Kidney capillary endothelial cell (primary cell): Measurements from ENCODE around the gene DMD.
A peak's percentile ranks its signal among the peaks of the same experiment; 100 is the strongest.

Source experiments
- DNase-seq: peaks from one replicate; pipeline ENCODE4 v3.0.0-alpha.2; 2018; ENCODE audit warnings: low spot score

DMD gene

GRCh38 chrX:31706466-31706865 is 1504.9 kb downstream of the DMD start:
- no peak for DNase-seq

GRCh38 chrX:31705816-31706215 is 1505.5 kb downstream of the DMD start:
- DNase-seq, result no peak

- no peak for DNase-seq
Measured at GRCh38 chrX:31704938-31705337, 1506.4 kb downstream of the DMD start.

GRCh38 chrX:31702222-31702621 is 1509.1 kb downstream of the DMD start:
- no peak for DNase-seq

- DNase-seq, result no peak
Measured at GRCh38 chrX:31697294-31697916, 1513.9 kb downstream of the DMD start.

GRCh38 chrX:31679861-31680260 is 1531.5 kb downstream of the DMD start:
- DNase-seq, result no peak

GRCh38 chrX:31670245-31670644 is 1541.1 kb downstream of the DMD start:
- no peak for DNase-seq

GRCh38 chrX:31665454-31665853 is 1545.9 kb downstream of the DMD start:
- no peak for DNase-seq

GRCh38 chrX:31663172-31663571 is 1548.2 kb downstream of the DMD start:
- no peak for DNase-seq

- no peak for DNase-seq
Measured at GRCh38 chrX:31661280-31661810, 1550.0 kb downstream of the DMD start.

- peak; percentile 23 for DNase-seq
Measured at GRCh38 chrX:31658360-31658759, 1553.0 kb downstream of the DMD start.

- no peak for DNase-seq
Measured at GRCh38 chrX:31656013-31656412, 1555.3 kb downstream of the DMD start.

- no peak for DNase-seq
Measured at GRCh38 chrX:31653422-31653821, 1557.9 kb downstream of the DMD start.

GRCh38 chrX:31652650-31653049 is 1558.7 kb downstream of the DMD start:
- DNase-seq, result no peak

- DNase-seq, result no peak
Measured at GRCh38 chrX:31649201-31649600, 1562.1 kb downstream of the DMD start.

GRCh38 chrX:31633349-31633748 is 1578.0 kb downstream of the DMD start:
- DNase-seq, result no peak

- DNase-seq, result no peak
Measured at GRCh38 chrX:31629195-31629594, 1582.2 kb downstream of the DMD start.

GRCh38 chrX:31609130-31609529 is 1602.2 kb downstream of the DMD start:
- no peak for DNase-seq

- DNase-seq, result no peak
Measured at GRCh38 chrX:31608638-31609037, 1602.7 kb downstream of the DMD start.

GRCh38 chrX:31606771-31607170 is 1604.6 kb downstream of the DMD start:
- no peak for DNase-seq

- no peak for DNase-seq
Measured at GRCh38 chrX:31604629-31605221, 1606.6 kb downstream of the DMD start.

- DNase-seq, result no peak
Measured at GRCh38 chrX:31603411-31604120, 1607.8 kb downstream of the DMD start.

GRCh38 chrX:31600823-31601222 is 1610.5 kb downstream of the DMD start:
- DNase-seq, result no peak
